Anterior cingulate cortex (tissue), 58 donors: ENCODE results near the gene LRFN2.
A peak's percentile ranks its signal among the peaks of the same experiment; 100 is the strongest.

Experiments
- DNase-seq, 58 donors: peaks; one replicate each; lab custom pipeline; 2025; lab: John Stamatoyannopoulos, UW

LRFN2 gene

GRCh38 chr6:40484066-40484465 is 103.1 kb downstream of the LRFN2 start:
- peak in 6 of 58 donors; percentile 5 to 34 (median 22) for DNase-seq

- peak in 51 of 58 donors; percentile 14 to 84 (median 55) for DNase-seq
These were observed 104.6 kb downstream of the LRFN2 start for GRCh38 chr6:40482532-40482931.

GRCh38 chr6:40480678-40481077 is 106.5 kb downstream of the LRFN2 start:
- DNase-seq: no peak

- DNase-seq: no peak
These were observed 107.5 kb downstream of the LRFN2 start for GRCh38 chr6:40479706-40480105.

GRCh38 chr6:40477246-40478126 is 109.7 kb downstream of the LRFN2 start:
- DNase-seq: peak in 10 of 58 donors; percentile 4 to 43 (median 22)

- no peak for DNase-seq
These were observed 110.5 kb downstream of the LRFN2 start for GRCh38 chr6:40476673-40477072.

GRCh38 chr6:40474937-40475336 is 112.2 kb downstream of the LRFN2 start:
- peak in 7 of 58 donors; percentile 7 to 31 (median 13) for DNase-seq

- DNase-seq: no peak
These were observed 114.1 kb downstream of the LRFN2 start for GRCh38 chr6:40473026-40473425.

GRCh38 chr6:40472353-40472752 is 114.8 kb downstream of the LRFN2 start:
- DNase-seq: no peak

- no peak for DNase-seq
These were observed 115.9 kb downstream of the LRFN2 start for GRCh38 chr6:40471243-40471642.

- DNase-seq: no peak
These were observed 117.8 kb downstream of the LRFN2 start for GRCh38 chr6:40469323-40469722.

GRCh38 chr6:40466986-40467539 is 120.1 kb downstream of the LRFN2 start:
- DNase-seq: no peak

- no peak for DNase-seq
These were observed 125.5 kb downstream of the LRFN2 start for GRCh38 chr6:40461643-40462042.

GRCh38 chr6:40460380-40460779 is 126.8 kb downstream of the LRFN2 start:
- no peak for DNase-seq

- DNase-seq: no peak
These were observed 129.9 kb downstream of the LRFN2 start for GRCh38 chr6:40457261-40457660.

- DNase-seq: peak in 2 of 58 donors; percentile 4 to 9
These were observed 130.7 kb downstream of the LRFN2 start for GRCh38 chr6:40456390-40457013.

- no peak for DNase-seq
These were observed 131.3 kb downstream of the LRFN2 start for GRCh38 chr6:40455686-40456389.

- DNase-seq: no peak
These were observed 136.7 kb downstream of the LRFN2 start for GRCh38 chr6:40450483-40450882.

GRCh38 chr6:40444811-40445210 is 142.4 kb downstream of the LRFN2 start:
- DNase-seq: no peak

- DNase-seq: no peak
These were observed 142.9 kb downstream of the LRFN2 start for GRCh38 chr6:40444312-40444711.

GRCh38 chr6:40443842-40444241 is 143.3 kb downstream of the LRFN2 start:
- no peak for DNase-seq
